Epithelial cell of prostate (primary cell): ENCODE measurements around the gene SEPSECS.

Experiments used
- DNase-seq: peaks from one replicate; pipeline ENCODE4 v3.0.0-alpha.2; 2011; ENCODE audit warnings: low read depth, low spot score
- H3K27ac ChIP-seq: fragments of 450-650 bp; 2 replicates; pipeline ENCODE4 v1.5.1; 2017; ENCODE audit warnings: mild to moderate bottlenecking

The SEPSECS gene

DNA sequence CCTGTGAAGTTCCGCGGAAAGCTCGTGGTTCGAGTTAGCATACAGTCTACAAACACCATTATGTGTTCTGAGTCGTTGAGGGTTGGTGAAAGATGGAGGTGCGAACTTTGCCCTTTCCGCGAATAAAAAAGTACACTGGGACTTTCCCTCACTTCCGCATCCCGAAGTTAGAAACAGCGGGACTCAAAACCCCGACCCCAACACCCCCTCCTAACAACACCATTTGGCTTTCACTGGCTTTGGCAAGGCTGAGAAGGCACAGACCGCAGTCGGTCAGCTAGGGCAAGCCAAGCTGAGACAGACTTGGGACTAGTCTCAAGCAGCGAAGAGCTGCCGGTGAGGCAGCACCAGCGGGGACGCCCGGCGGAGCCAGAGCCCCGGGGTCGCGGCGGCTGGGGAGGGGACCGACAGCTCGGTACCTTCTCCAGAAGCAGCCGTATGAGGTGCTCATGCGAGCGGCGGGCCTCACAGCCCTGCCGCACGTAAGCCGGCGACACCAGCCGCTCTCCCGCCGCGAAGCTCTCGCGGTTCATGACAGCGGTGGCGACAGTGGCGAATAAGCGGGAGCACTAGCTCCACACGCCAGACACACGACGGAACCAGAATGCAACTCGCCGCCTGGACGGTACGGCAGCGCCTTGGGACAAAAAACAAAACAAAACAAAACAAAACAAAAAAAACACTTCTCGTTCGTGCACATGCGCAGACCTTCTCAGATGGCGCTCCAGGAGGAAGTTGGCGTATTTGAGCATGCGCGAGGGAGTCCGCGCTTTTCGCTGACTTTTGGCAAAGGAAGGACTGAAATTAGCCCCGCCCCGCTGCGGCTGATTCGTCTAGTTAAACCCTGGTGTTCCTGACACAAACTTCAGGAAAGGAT is at the start of gene SEPSECS:
SEPSECS (minus strand) TSS at position 613 of the 877 bp plus-strand sequence; CDS start at position 533, 80 bp downstream.
- H3K27ac ChIP-seq, result peak within 1 kb of the TSS; percentile 83
- peak; percentile 79 for DNase-seq

DNA sequence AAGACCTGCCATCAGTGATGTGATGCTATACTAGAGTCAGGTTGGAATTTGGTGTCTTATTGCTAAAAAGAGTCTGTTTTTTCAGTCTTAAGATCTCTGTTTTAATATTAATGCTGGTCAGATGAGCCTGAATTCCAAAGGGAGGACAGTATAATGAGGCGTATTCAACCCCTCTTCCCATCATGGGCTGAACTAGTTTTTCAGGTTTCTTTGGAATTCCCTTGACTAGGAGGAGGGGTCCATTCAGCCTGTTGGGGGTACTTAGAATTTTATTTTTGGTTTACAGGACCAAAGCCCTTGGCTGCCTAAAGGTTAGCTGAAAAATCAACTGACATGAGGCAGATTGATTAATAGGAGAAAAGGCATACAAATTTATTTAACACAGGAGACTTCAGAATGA is 49.5 kb upstream of the SEPSECS start:
- DNase-seq, result no peak
- H3K27ac ChIP-seq, result no peak overlapping the region

DNA sequence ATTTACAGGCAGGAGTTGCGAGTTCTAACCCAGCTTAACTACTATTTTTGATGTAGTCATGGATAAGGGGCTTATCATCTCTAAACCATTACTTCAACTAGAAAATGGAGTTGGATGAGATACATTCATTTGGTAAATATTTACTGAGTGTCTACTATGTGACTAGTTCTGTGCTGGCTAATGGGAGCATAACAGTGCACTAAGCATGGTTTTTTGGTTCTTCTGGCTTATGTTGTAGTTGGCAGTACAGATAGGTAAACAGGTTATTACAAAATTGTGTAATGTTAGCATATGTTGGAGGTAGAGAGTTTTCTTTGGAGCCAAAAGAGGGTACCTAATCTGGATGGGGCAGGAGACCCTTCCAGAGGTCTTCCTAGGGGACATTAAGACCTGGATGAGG is 47.7 kb upstream of the SEPSECS start:
- H3K27ac ChIP-seq, result no peak overlapping the region
- DNase-seq, result no peak

DNA sequence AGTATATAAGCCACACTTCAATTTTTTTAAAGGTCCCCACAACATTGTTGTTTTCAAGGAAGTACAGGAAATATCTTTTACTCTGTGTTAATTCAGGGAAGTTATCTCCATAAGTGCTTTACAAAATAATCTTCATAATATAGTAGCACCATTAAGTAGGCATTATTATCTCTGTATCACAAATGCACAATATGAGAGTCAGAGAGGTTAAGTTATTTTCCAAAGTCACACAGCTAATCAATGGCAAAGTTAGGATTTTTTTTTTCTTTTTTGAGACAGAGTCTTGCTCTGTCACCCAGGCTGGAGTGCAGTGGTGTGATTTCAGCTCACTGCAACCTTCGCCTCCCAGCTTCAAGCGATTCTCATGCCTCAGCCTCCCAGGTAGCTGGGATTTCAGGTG is 38.5 kb upstream of the SEPSECS start:
- no peak for DNase-seq
- H3K27ac ChIP-seq, result no peak overlapping the region

DNA sequence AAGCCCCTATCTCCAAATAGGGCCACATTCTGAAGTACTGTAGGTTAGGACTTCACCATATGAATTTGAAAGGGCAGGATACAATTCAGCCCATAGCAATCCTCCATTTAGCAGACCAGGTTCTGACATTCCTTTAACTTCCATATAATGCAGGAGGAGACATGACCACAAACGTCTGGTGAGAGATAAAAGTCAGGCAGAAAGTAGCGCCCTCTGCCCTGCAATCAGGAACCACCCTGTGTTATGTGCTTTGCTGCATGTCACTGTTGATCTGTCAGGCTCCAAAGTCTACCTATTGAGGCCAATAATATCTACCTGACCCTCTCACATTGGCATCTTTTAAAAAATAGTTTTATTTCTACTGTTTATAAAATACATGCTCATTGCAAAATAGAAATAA is 30.2 kb upstream of the SEPSECS start:
- H3K27ac ChIP-seq, result no peak overlapping the region
- no peak for DNase-seq

DNA sequence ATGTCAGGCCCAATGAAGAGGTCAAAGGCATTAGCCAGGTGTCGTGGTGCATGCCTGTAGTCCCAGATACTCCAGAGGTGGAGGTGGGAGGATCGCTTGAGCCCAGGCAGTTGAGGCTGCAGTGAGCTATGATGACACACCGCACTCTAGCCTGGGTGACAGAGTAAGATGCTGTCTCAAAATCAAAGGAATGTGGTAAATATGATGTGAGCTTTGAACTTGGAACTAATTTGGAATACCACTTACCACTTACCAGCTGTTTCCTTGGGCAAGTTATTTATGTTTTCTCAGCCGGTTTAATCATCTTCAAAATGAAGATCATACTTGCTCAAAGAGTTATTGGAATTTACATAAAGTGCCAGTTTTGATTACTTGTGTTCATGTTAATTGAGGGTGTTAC is 23.8 kb upstream of the SEPSECS start:
- no peak overlapping the region for H3K27ac ChIP-seq

DNA sequence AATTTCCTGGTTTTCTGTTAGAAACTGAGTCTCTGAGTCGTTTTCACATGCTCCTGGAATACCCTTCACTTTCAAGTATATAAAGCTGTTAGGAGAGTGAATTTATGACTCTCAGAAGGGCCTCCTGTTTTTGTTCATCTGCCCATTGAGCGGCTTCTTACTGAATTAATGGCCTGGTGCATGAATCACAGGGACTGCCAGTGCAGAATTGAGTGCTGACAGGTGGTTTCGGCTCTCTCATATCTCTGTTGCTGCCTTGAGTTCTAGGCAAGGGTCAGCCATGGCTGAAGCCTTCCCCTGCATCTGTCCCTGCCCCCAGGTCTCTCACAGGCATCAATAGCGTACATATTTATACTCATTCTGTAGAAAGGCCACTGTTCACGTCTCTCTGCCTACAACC is 22.7 kb upstream of the SEPSECS start:
- no peak for DNase-seq
- no peak overlapping the region for H3K27ac ChIP-seq

More for the DNA sequence above, 23.8 kb upstream of the SEPSECS start:
- no peak for DNase-seq

DNA sequence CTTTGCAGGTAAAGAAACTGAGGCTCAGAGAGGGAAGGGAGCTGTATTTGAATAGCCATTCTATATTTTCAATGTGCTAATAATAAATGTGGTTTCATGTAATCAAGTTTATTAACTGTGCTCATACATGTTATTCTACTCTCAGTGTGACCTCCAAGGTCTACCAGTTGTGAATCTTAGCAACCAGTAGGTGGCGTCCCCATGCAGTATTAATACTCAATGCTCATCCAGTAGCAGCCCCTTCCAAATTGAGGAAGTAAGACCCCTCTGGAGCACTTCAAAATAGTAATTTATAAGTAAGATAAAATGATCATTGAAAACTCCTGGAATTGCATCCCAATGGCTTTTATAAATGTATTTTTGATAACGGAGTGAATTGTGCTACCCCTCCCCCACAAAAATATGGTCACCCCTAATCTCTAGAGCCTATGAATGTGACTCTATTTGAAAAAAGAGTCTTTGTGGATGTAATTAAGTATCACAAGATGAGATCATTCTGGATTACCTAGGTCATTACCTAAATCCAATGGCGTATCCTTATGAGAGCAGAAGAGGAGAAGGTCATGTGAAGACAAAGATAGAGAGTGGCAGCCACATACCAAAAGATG is 20.4 kb upstream of the SEPSECS start:
- DNase-seq, result no peak
- H3K27ac ChIP-seq, result no peak overlapping the region

DNA sequence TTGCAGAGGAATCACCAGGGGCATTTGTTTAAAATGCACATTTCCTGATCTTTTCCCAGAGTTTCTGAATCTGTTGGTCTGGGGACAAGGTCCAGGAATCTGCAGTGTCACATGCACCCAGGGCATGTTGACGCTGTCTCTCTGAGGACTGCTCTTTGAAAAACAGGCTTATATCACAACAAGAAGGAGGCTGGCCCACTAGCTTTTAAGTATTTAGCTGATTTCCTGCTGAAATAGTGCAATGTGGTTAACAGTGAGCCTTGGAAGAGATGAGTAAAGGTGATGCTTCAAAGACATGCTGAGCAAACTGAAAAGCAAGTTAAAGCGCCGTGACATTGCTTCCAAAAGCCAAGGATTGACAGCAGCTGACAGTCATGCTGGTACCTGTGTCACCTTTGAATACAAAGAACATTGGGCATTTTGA is 18.6 kb upstream of the SEPSECS start:
- no peak overlapping the region for H3K27ac ChIP-seq
- no peak for DNase-seq

DNA sequence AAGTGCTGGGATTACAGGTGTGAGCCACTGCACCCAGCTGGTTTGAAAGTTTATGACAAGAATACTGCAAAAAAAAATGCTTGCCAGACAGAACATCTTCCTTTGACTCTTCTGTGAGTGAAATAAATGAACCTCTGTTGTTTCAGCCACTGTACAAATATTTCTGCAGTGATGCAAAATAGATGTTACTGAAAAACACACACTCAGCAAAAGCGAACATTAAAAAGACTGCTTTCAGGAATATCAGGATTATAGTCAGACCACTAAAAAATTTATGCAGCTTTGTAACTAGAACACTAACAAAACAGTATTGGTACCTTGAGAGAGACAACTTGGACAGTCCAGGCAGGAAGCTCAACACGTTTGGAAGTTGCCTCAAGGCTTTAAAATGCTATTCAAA is 16.9 kb upstream of the SEPSECS start:
- DNase-seq, result no peak
- no peak overlapping the region for H3K27ac ChIP-seq

DNA sequence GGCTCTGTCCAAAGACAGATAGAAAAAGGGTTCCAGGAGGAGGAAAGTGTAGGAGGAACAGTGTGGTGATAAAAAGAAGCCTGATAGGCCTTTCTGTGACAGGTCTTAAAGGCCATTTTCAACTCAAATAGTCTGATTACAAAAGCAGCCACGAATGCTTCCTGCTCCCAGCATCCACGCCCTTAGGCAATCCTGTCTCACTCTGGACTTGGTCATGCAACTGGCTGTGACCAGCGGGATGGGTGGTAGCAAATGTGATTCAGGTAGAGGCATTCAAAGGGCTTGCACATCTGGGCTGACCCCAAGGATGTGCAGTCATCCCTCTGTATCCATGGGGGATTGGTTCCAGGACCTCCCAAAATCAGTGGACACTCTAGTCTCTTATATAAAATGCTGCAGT is 14.4 kb upstream of the SEPSECS start:
- H3K27ac ChIP-seq, result peak overlapping the region; percentile 78
- peak; percentile 54 for DNase-seq

DNA sequence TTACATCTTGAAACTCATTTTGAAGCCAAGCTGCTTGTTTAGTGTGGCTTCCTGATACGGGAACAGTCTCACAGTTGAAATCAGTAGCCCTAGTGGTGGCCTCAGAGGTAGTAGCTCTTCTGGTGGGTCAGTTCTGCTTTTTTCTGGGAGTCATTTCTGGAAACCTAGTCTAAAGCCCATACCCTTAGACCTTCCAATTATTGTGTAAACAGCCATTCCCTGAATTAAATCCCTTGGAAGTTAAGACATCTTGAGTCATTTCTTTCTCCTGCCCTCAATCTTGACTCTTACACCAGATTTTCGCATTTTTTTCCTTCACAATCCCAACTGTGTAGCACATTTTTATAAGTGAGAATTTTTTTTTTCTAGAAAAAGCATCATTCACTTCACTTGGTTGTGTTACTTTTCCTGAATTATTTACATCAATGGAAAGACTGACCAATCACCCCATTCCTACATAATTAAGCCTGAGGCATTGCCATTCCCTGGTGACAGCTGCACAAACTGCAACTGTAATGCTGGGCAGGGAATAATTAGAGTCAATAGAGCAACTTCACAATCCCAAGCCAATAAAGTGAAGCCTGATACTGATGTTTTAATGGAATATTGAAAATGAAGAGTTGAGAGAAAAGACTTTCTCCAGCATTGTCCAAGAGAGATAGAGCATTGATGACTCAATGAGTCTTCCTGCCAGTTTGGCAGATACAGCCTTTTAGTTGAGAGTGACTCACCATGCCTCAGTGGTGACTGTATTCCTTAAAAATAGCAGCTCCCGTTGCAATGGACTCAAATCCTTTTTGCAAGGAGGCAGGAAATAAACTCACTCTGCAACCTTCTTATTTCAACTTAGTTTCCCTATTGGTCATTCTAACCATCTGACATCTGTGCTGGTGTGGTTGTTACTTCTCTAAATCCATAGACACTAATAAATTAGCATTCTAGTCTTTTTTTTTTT is 13.0 kb upstream of the SEPSECS start:
- DNase-seq, result peak; percentile 96
- peak overlapping the region; percentile 78 for H3K27ac ChIP-seq

DNA sequence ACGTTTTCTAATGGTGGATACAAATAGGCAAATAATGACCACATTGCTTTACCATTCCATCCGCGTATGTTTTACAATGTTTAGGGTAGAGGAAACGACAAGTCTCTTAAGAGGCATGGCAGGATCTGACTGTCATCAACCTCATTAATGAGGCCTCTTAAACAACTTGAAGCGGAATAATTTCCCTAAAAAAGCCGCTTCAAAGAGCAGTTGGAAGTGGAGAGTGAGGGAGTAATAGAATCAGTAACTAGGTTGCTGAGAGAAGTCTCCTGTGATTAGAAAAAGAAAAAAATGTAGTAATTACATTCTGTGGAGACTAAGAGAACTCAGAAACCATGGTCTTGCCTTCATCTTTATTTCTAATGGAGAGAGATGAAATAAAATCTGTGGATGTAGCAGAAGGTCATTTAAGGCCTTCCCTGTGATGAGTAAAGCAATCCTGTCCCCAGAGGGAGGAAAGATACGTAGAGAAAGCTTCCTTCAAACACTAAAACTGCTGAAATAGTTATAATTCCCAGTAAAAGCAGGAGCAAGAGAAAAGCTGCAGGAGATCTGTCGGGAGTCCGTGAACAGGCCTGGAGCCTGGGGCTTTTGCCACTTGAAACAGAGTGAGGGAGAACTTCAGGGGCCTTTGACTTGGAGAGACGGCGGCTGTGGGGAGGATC is 11.1 kb upstream of the SEPSECS start:
- H3K27ac ChIP-seq, result no peak overlapping the region

DNA sequence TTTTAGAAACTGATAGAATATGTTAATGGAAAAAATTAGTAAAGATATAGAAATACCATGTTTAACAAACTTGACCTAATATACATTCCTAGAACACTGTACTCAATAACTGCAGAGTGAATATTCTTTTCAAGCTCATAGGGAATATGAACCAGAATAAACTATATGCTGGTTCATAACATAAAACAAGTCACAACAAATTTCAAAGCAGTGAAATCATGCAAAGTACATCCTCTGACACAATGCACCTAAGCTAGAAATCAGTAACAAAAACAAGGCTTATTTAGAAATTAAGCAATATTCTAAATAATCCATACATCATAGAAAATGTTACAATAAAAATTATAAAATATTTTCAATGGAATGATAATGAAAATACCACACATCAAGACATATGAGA is 9.2 kb upstream of the SEPSECS start:
- DNase-seq, result no peak
- no peak overlapping the region for H3K27ac ChIP-seq

More for the DNA sequence above, 11.1 kb upstream of the SEPSECS start:
- no peak for DNase-seq

DNA sequence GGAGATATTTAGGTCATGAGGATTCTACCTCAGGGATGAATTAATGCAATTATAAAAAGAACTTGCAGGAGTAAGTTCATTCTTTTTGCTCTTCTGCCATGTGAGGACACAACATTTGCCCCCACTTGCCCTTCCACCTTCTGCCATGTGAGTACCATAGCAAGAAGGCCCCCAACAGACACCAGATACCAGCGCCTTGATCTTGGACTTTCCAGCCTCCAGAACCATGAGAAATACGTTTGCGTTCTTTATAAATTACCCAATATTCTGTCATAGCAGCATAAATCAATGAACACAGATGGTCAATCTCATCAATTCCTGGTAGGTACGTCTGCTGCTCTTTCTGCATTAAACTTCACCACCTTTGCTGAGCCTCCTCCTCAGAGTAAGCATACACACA is 5.7 kb upstream of the SEPSECS start:
- no peak overlapping the region for H3K27ac ChIP-seq
- no peak for DNase-seq

DNA sequence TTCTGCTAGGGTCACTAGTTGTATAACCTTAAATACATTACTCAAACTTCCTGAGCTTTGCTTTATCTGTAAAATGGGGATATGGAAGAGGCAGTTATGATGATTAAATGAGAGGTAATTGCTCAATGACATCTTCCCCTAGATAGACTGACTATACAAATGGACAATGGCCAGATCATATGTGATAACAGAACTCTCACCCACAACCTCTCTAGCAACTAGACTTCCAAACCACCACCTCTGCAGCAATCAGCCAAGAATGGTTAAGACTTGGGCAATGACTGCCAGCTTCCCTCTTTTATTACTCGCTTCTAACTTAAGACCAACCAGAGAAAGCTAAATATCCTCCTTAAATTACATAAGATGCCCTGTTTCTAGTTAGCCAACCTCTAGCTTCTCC is 2.9 kb upstream of the SEPSECS start:
- no peak overlapping the region for H3K27ac ChIP-seq

DNA sequence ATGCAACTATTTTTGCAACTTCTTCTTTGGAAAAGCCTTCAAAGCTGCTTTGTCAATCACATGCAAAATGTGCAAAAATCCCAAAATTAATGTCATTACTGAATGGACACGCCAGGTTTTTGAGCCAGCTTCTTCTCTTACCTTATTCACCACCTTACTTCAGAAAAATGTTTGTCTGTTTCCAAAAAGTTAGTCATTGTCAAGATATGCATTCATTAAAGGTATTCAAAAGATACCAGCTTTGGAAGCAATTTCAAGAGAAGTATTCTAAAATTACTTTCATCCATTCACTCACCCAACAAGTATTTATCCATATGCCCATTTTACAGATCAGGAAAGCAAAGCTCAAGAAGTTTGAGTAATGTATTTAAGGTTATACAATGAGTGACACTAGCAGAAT is 2.3 kb upstream of the SEPSECS start:
- H3K27ac ChIP-seq, result no peak overlapping the region
- no peak for DNase-seq

More for the DNA sequence above, 2.9 kb upstream of the SEPSECS start:
- no peak for DNase-seq

DNA sequence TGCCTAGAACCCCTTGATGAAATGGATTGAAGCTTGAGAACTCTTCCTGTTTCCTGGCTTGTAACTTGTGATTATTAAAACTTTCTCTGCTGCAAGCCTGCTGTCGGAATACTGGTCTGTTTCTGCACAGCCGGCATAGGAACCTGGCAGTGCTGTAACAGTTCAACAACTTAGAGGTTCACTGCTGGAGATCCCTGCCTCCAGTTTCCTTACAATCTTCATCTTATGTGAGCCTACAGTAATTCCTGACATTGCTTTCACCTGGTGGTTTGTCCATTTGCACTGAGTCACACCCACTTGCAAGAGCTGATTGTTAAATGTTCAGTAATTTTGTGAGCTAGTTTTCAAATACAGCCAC is 1.3 kb upstream of the SEPSECS start:
- peak overlapping the region; percentile 83 for H3K27ac ChIP-seq
- DNase-seq, result no peak

DNA sequence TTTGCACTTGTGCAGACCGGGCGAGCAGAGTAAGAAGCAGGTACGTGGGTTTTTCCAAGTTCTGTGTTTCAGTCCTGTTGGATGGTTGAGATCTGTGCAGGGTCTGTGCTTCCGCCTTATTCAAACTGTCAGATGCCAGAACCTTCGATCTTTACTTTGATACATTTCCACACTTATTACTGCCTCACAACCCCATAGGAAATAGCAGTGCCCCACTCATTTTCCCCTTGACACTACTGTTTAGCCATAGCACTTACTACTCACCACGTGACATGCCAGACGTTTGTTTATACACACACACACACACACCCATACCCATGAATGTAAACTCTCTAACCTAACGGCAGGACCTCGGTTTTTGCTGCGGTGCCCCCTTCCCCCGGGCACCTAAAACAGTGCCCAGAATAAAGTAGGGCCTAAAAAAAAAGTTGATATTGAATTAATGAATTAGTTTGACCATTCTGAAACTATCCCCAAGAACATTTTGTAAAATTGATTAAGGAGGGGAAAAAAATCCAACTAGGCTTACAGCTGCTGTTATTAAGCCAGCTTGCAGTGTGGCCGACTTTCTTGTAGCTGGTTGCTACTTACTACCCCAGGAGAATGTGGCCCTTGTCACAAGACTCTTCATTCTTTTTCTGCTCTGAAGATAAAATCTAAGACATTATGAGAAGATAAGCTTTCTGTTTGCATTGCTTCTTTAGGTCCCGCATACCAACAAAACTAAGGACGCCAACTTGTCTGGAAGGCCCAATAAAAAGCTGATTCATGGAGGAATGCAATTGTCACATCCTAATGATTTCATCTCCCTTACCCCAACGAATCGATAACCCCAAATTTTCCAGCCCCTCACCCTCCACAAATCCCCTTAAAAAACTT is 704 bp upstream of the SEPSECS start:
- DNase-seq, result no peak
- H3K27ac ChIP-seq, result peak overlapping the region; percentile 83
